ENCODE data around the gene DNAI2.

DNA sequence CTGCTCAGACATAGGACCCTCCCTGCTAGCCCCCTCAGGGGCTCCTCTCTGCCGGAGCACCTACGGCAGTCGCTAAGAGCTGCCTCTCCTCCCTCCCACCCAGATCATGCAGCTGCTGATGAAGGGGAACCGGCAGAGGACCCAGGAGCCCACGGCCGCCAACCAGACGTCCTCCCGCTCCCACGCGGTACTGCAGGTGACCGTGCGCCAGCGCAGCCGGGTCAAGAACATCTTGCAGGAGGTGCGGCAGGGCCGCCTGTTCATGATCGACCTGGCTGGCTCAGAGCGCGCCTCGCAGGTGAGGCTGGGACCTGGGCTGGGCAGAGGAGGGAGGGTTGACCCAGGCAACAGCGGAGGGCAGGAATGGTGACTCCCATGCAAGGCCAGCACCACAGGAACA, 70.6 kb downstream of the DNAI2 start:
- no peak for TF ChIP-seq TAF1 (IDR thresholded peaks at IDR 0.05; ENCODE audit: low read depth, low read length)
- no peak for TF ChIP-seq POLR2A (IDR thresholded peaks at IDR 0.05; ENCODE audit: low read depth, low read length)
